ENCODE measurements around the gene DNMT3B.

Gene DNMT3B

DNA sequence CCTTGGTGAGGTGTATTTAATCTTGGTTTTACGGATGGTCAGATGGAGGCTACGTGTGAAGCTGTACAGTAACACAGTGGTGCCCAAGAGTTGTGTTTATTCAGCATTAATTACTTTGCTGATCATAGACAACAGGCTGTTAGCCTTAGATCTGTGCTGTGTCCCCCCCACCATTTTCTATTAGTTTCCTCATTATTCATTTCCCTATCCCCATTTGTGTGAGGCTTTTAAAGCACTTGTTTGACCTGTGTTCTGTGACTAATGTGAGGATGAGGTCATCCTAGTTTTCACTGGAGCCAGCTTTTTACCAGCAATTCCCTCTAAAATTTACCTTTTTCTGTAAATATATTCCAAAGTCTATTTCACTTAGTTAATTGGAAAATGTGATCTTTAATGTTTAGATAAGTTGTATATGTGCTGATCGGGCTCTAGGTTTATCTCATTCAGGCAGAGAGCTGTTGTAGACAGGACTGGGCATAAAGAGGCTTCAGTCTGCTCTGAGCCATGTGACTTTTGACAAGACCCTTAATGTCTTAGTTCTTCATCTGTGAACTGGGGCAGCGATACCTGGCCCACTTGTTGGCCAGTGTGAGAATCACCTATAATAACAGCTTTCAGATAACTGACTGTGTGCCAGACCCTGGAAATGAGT lies 66.0 kb downstream of the DNMT3B start:
- no peak for DNase-seq

DNA sequence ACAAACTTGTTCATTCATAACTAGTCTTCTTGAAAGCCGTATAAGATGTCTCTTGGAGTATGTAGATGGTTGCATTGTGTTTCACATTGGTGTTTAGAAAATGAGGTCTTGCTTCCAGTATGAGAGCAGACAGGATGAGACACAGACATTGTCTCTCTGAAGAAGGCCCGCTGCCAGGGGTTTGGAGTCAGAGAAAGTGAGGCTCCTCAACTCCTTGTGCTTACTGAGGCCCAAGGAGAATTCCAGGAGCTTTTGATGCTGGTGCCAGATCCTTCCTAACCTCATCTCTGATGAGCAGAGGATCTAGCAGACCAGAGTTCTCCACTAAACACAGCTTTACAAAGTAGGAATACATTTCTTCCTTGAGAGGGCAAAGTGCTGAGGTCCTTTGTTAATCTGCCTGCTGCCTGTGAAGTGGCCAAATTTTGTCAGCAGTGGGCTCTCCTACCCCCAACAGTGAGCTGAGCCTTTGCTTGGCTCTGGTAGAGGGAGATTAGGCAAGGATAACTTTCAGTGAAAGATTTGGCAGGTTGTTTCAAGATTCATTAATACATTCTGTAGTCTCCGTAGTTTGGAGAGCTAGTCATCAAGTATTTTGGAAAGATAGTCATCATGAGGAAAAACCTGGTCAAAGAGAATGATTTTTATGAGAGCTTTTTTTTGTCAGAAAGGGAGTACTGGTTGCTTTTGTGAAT lies 67.3 kb downstream of the DNMT3B start:
- DNase-seq = no peak

DNA sequence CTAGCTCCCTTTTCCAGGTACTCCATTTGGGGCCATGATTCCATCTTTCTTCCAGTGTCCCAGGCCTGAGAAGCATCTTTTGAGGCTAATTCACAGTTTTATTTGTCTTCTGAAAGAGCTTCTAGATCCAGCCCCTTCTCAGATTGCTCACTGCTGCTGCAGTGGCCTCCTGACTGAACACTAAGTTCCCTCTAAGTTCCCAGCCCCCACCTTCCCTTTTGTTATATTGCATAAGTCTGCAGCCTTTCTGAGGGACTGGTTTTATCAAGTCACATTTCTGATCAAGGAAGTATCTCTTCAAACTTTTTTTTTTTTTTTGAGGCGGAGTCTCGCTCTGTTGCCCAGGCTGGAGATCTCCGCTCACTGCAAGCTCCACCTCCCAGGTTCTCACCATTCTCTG lies 68.3 kb downstream of the DNMT3B start:
- no peak for DNase-seq

GRCh38 chr20:32831982-32832381 lies 69.8 kb downstream of the DNMT3B start:
- no peak for DNase-seq

- no peak for DNase-seq
These were observed 70.5 kb downstream of the DNMT3B start for GRCh38 chr20:32832664-32833063.

- no peak for DNase-seq
These were observed 72.8 kb downstream of the DNMT3B start for GRCh38 chr20:32834972-32835371.

GRCh38 chr20:32837157-32837556 lies 75.0 kb downstream of the DNMT3B start:
- no peak for DNase-seq

GRCh38 chr20:32839227-32839981 lies 77.2 kb downstream of the DNMT3B start:
- no peak for DNase-seq

DNA sequence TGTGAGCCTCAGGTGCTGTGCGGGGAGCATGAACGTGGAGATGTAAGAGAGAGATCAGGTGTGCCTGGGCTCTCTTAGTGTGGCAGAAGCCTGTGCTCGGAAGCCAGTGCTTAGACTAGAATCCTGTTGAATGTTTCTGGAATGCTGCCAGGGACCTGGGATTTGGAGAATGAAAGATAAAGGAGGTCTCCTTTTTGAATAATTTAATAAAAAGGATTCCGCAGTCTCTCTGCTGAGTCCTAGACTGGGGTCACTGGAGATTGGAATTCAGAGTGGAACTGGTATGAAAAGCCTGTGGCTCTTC lies 77.7 kb downstream of the DNMT3B start:
- no peak for DNase-seq

- DNase-seq = no peak
These were observed 79.0 kb downstream of the DNMT3B start for GRCh38 chr20:32841174-32841573.

GRCh38 chr20:32841632-32842031 lies 79.4 kb downstream of the DNMT3B start:
- DNase-seq = no peak

DNA sequence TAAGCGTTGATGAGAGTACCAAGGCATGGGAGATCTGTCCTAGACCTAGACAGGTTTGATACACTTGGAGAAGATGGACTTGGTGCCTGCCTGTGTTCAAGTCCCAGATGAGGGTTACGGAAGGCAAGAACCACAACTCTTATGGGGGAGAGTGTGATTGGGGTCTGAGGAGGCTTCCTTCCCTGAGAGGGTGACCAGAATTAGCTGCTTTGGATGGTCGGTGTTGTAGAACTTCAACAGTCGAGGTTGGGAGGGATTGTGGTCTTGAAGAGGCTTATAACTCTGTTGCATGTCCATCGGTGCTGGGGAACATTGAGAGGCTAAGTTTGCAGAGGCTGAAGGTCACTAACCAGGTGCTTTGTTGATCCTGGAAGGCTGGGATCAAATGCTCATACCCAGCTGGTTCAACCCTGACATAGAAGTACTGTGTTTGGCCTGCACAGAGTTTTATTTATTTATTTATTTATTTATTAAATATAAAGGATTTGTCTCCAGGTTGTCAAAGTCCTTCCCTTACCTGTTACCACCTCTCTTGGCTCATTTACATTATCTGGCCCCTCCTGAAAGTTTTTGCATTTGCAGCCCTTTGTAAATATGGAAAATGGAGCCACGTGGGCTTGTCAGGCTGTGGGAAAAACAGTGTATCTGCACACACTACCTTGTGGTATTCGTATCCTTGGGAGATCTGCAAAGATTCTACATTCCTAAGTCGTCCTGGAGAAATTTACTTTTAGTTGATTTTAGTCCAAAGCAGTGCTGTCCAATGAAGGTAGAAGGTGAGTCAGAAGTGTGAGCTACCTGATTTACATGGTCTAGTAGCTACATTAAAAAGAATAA lies 80.7 kb downstream of the DNMT3B start:
- DNase-seq = no peak

- no peak for DNase-seq
These were observed 83.6 kb downstream of the DNMT3B start for GRCh38 chr20:32845786-32846185.

- DNase-seq = no peak
These were observed 84.7 kb downstream of the DNMT3B start for GRCh38 chr20:32846852-32847251.

DNA sequence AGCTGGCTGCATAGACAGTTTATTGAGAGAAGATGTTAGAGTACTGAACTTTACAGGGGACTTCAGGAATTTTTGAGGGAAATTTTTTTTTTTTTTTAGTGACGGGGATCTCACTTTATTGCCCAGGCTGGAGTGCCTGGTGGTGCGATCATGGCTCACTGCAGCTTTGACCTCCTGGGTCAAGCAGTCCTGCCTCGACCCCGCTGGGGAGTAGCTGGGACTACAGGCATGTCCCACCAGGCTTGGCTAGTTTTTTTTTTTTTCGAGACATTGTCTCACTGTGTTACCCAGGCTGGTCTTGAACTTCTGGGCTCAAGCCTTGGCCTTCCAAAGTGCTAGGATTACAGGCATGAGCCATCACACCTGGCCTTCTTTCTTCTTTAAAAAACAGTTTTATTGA lies 85.8 kb downstream of the DNMT3B start:
- DNase-seq = no peak

DNA sequence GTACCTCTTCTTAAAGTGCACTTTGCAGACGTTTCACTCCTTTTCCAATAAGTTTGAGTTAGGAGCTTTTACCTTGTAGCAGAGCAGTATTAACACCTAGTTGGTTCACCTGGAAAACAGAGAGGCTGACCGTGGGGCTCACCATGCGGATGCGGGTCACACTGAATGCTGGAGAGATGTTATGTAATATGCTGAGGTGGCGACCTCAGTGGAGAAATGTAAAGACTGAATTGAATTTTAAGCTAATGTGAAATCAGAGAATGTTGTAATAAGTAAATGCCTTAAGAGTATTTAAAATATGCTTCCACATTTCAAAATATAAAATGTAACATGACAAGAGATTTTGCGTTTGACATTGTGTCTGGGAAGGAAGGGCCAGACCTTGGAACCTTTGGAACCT lies 86.7 kb downstream of the DNMT3B start:
- no peak for DNase-seq

- no peak for DNase-seq
These were observed 87.4 kb downstream of the DNMT3B start for GRCh38 chr20:32849577-32849976.

DNA sequence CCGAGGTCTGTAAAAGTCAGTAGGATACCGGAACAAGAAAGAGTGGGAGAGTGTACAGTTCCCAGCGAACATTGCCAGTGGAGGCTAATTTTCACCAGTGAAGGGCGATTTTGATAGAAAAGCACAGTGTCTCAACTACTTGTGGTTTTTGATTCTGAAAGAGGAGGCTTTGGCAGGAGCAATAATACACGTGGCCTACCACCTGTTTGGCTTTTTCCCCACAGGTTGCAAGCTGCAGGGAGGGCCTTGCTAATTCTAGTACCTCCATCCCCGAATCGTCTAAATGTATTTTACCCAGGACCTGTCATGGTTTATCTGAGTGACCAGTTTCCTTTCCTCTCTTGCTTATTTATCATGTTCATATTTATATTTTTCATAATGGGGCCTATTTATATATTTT lies 93.2 kb downstream of the DNMT3B start:
- DNase-seq = no peak

DNA sequence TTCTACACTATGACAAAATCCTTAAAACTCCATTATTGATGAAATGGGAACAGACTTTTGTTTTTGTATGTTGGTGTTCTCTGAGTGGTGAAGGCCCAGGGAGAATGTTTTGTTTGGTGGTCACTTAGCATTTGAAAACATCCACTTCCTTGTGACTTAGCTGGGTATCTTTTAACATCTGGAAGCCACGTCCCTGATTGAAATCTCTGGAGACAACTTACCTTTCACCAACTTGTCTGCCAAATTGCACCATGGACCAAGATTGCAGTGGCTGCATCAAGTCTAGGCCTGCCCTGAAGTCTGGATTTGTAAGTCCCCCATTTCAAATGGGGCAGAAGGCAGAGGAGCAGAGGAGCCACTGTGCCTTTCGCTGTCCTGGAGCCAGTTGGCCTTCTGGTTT lies 96.0 kb downstream of the DNMT3B start:
- no peak for DNase-seq
